Fibroblast of villous mesenchyme (primary cell): ENCODE results near the gene GP2. TPM values are rescaled to one million over a fixed set of nuclear protein-coding genes. Genes with fewer than 3 reads are reported as not detected.
"Not testable (repeated sequence)": the region's sequence is repeated elsewhere in the genome, so short reads cannot be mapped to it uniquely, and the experiment has no call there.

Source experiments
- DNase-seq: peaks from one replicate; pipeline ENCODE4 v3.0.0-alpha.2; 2010; ENCODE audit warnings: low read depth
- H3K4me3 ChIP-seq: 2 replicates; pipeline ENCODE4 v1.5.1; 2011; ENCODE audit warnings: low read depth, mild to moderate bottlenecking, low read length
- CTCF ChIP-seq: IDR thresholded peaks from 2 replicates; pipeline ENCODE4 v1.5.1; 2012; ENCODE audit warnings: low read depth, mild to moderate bottlenecking, low read length; ENCODE audit not compliant: insufficient read depth
- total RNA-seq: library from RNA; depleted of rRNA; stranded (reverse); fragments of >200 nt; gene quantifications from 2 replicates; pipeline ENCODE4 v1.2.3, GENCODE V29; 2012

The GP2 gene
- total RNA-seq, 1 donor: not detected

- no peak for DNase-seq
- H3K4me3 ChIP-seq: no peak overlapping the region
- TF ChIP-seq CTCF: no peak
Observed at GRCh38 chr16:20329392-20330138, 2.3 kb upstream of the GP2 start.

GRCh38 chr16:20326321-20326720, 992 bp downstream of the GP2 start:
- TF ChIP-seq CTCF: no peak
- H3K4me3 ChIP-seq: no peak overlapping the region
- DNase-seq: no peak

- TF ChIP-seq CTCF: no peak
- no peak overlapping the region for H3K4me3 ChIP-seq
- DNase-seq: no peak
Observed at GRCh38 chr16:20325005-20325404, 2.3 kb downstream of the GP2 start.

GRCh38 chr16:20323591-20324117, 3.7 kb downstream of the GP2 start:
- no peak overlapping the region for H3K4me3 ChIP-seq
- no peak for DNase-seq
- TF ChIP-seq CTCF: no peak

GRCh38 chr16:20322696-20323095, 4.6 kb downstream of the GP2 start:
- TF ChIP-seq CTCF: no peak
- no peak for DNase-seq
- H3K4me3 ChIP-seq: no peak overlapping the region

- DNase-seq: no peak
- no peak overlapping the region for H3K4me3 ChIP-seq
- TF ChIP-seq CTCF: no peak
Observed at GRCh38 chr16:20321671-20322070, 5.6 kb downstream of the GP2 start.

- not testable (repeated sequence) for H3K4me3 ChIP-seq, DNase-seq
Observed at GRCh38 chr16:20321051-20321450, 6.3 kb downstream of the GP2 start.
